Measurements from ENCODE around the gene PACRG. TPM values are rescaled to one million over a fixed set of nuclear protein-coding genes. Genes with fewer than 3 reads are reported as not detected.

Gene PACRG
- polyA plus RNA-seq, 1 of the 3 experiments (the other 2 are of a cell fraction): 0.56 TPM

GRCh38 chr6:163169521-163169920 lies 441.7 kb downstream of the PACRG start:
- no peaks in the 10 kb centered on the region for H3K36me3 ChIP-seq (replicated peaks in 1 of 2; ENCODE audit: control insufficient read depth in 1 of 2, insufficient read depth in 2 of 2, low read length in 1 of 2)
- no peak overlapping the region for H3K9ac ChIP-seq
- CTCF ChIA-PET: interaction anchor here (0.6 to 1.8 kb wide), 8 partner anchors 9 to 1713 kb away, joined by 3 to 9 read pairs (median 3); no protein-coding TSS in a partner anchor
- H4K20me1 ChIP-seq (ENCODE audit: insufficient read depth): no peaks in the 10 kb centered on the region
- POLR2A ChIA-PET: no interaction called here
- no peak overlapping the region for H3K4me3 ChIP-seq (ENCODE audit: low read depth in 2 of 2, low read length in 1 of 2)
- H3K9me3 ChIP-seq: no peaks in the 10 kb centered on the region
- H3K79me2 ChIP-seq (ENCODE audit: insufficient read depth): no peaks in the 10 kb centered on the region
- no peak for DNase-seq
- H3K4me1 ChIP-seq (ENCODE audit: control insufficient read depth in 1 of 2, insufficient read depth in 2 of 2, low read depth in 1 of 2, low read length in 1 of 2): peaks cover 0 to 13% of the 10 kb centered on the region in 2 experiments; a peak in 2 of 4 replicates
- H3K27ac ChIP-seq (ENCODE audit: low read depth in 2 of 2, low read length in 1 of 2): no peak overlapping the region
- no peaks in the 10 kb centered on the region for H3F3A ChIP-seq (replicated peaks; ENCODE audit: insufficient read depth)
- 88% methylated on average over 5 of the region's 11 CpGs for WGBS (ENCODE audit: low lambda C conversion rate)
- H2AFZ ChIP-seq (ENCODE audit: low read depth): no peak overlapping the region
- no peak overlapping the region for H3K4me2 ChIP-seq
- no peaks in the 10 kb centered on the region for H3K9me2 ChIP-seq
- TF ChIP-seq NRF1 (IDR thresholded peaks at IDR 0.05; ENCODE audit: low read depth, low read length): no peak
- no peak for TF ChIP-seq FOXJ3 (CRISPR knock-in tag; IDR thresholded peaks at IDR 0.05)
- TF ChIP-seq SIN3A (IDR thresholded peaks at IDR 0.05; ENCODE audit: borderline replicate concordance, low read depth, low read length): no peak
- TF ChIP-seq MXI1 (IDR thresholded peaks at IDR 0.05; ENCODE audit: low read depth, low read length): no peak
- TF ChIP-seq, protein P1, sequence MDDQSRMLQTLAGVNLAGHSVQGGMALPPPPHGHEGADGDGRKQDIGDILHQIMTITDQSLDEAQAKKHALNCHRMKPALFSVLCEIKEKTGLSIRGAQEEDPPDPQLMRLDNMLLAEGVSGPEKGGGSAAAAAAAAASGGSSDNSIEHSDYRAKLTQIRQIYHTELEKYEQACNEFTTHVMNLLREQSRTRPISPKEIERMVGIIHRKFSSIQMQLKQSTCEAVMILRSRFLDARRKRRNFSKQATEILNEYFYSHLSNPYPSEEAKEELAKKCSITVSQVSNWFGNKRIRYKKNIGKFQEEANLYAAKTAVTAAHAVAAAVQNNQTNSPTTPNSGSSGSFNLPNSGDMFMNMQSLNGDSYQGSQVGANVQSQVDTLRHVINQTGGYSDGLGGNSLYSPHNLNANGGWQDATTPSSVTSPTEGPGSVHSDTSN (IDR thresholded peaks at IDR 0.05): no peak
- TF ChIP-seq, protein P2, sequence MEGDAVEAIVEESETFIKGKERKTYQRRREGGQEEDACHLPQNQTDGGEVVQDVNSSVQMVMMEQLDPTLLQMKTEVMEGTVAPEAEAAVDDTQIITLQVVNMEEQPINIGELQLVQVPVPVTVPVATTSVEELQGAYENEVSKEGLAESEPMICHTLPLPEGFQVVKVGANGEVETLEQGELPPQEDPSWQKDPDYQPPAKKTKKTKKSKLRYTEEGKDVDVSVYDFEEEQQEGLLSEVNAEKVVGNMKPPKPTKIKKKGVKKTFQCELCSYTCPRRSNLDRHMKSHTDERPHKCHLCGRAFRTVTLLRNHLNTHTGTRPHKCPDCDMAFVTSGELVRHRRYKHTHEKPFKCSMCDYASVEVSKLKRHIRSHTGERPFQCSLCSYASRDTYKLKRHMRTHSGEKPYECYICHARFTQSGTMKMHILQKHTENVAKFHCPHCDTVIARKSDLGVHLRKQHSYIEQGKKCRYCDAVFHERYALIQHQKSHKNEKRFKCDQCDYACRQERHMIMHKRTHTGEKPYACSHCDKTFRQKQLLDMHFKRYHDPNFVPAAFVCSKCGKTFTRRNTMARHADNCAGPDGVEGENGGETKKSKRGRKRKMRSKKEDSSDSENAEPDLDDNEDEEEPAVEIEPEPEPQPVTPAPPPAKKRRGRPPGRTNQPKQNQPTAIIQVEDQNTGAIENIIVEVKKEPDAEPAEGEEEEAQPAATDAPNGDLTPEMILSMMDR (IDR thresholded peaks at IDR 0.05): no peak
- TF ChIP-seq RXRA (IDR thresholded peaks at IDR 0.05; ENCODE audit: borderline replicate concordance, low read depth): no peak
- no peak for TF ChIP-seq TCF12 (IDR thresholded peaks at IDR 0.05)
- TF ChIP-seq, protein P3, sequence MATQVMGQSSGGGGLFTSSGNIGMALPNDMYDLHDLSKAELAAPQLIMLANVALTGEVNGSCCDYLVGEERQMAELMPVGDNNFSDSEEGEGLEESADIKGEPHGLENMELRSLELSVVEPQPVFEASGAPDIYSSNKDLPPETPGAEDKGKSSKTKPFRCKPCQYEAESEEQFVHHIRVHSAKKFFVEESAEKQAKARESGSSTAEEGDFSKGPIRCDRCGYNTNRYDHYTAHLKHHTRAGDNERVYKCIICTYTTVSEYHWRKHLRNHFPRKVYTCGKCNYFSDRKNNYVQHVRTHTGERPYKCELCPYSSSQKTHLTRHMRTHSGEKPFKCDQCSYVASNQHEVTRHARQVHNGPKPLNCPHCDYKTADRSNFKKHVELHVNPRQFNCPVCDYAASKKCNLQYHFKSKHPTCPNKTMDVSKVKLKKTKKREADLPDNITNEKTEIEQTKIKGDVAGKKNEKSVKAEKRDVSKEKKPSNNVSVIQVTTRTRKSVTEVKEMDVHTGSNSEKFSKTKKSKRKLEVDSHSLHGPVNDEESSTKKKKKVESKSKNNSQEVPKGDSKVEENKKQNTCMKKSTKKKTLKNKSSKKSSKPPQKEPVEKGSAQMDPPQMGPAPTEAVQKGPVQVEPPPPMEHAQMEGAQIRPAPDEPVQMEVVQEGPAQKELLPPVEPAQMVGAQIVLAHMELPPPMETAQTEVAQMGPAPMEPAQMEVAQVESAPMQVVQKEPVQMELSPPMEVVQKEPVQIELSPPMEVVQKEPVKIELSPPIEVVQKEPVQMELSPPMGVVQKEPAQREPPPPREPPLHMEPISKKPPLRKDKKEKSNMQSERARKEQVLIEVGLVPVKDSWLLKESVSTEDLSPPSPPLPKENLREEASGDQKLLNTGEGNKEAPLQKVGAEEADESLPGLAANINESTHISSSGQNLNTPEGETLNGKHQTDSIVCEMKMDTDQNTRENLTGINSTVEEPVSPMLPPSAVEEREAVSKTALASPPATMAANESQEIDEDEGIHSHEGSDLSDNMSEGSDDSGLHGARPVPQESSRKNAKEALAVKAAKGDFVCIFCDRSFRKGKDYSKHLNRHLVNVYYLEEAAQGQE (IDR thresholded peaks at IDR 0.05; ENCODE audit: low read depth, low read length): no peak
- no peak for TF ChIP-seq USF1 (IDR thresholded peaks at IDR 0.05; ENCODE audit: borderline replicate concordance, low read depth)
- no peak for TF ChIP-seq ELF1 (IDR thresholded peaks at IDR 0.05)
- no peak for TF ChIP-seq RAD21 (IDR thresholded peaks at IDR 0.05; ENCODE audit: low read length)
- no peaks in the 10 kb centered on the region for H3K27me3 ChIP-seq (ENCODE audit: insufficient read depth)
